HepG2 (cell line): ENCODE data around the gene PTCD3. TPM values are rescaled to one million over a fixed set of nuclear protein-coding genes. Genes with fewer than 3 reads are reported as not detected.

Experiments
- AGO2 ChIP-seq: fragments of 200-400 bp; formaldehyde crosslinking; optimal IDR thresholded peaks from 2 replicates; pipeline ENCODE3; 2017; ENCODE audit warnings: mild to moderate bottlenecking, low read depth, low read length, moderate library complexity
- CHD2 ChIP-seq: IDR thresholded peaks from 2 replicates; pipeline ENCODE4 v1.6.1; 2011; ENCODE audit warnings: low read depth, low read length, improper control_type of control experiment
- ETV5 ChIP-seq: IDR thresholded peaks from 2 replicates; pipeline ENCODE4 v1.6.1; 2018; ENCODE audit warnings: missing biosample characterization, missing genetic modification reagents, inconsistent platforms, borderline replicate concordance
- GATA4 ChIP-seq: sonication (generic); IDR thresholded peaks from 2 replicates; pipeline ENCODE4 v1.6.1; 2016; ENCODE audit warnings: antibody characterized with exemption, low read depth, borderline replicate concordance
- GPN1 ChIP-seq: sonication (generic); formaldehyde crosslinking; IDR thresholded peaks from 2 replicates; pipeline ENCODE4 v1.5.1; 2020; ENCODE audit warnings: missing genetic modification reagents, borderline replicate concordance
- HBP1 ChIP-seq: IDR thresholded peaks from 2 replicates; pipeline ENCODE4 v1.6.1; 2016; ENCODE audit warnings: low read depth, control low read depth
- HCFC1 ChIP-seq: fragments of 150-350 bp; IDR thresholded peaks from 2 replicates; pipeline ENCODE4 v1.6.1; 2014; ENCODE audit warnings: low read depth, low read length
- MXI1 ChIP-seq: IDR thresholded peaks from 3 replicates; pipeline ENCODE4 v1.6.1; 2012; ENCODE audit warnings: low read depth, low read length, inconsistent platforms, borderline replicate concordance
- MYC ChIP-seq: sonication (generic); formaldehyde crosslinking; IDR thresholded peaks from 2 replicates; pipeline ENCODE4 v1.9.0; 2021; ENCODE audit warnings: missing genetic modification reagents, borderline replicate concordance
- NCOA2 ChIP-seq: sonication (generic); formaldehyde crosslinking; IDR thresholded peaks from 2 replicates; pipeline ENCODE4 v1.8.0; 2022; ENCODE audit warnings: inconsistent platforms
- POLR2G ChIP-seq: fragments of 200-400 bp; formaldehyde crosslinking; IDR thresholded peaks from 2 replicates; pipeline ENCODE4 v1.6.1; 2018; ENCODE audit warnings: mild to moderate bottlenecking, low read depth, low read length, moderate library complexity
- SOX13 ChIP-seq, 3 experiments: fragments of 450-650 bp in 1 of 3; sonication (generic) in 1 of 3; formaldehyde crosslinking in 1 of 3; IDR thresholded peaks in 2 of 3; conservative IDR thresholded peaks in 1 of 3; 2 replicates each; pipeline versions ENCODE4 v1.5.0 to v1.6.1; 2016 to 2020; ENCODE audit warnings: antibody characterized with exemption in 1 of 3, mild to moderate bottlenecking in 1 of 3, missing compliant biosample characterization in 1 of 3, missing genetic modification reagents in 1 of 3, moderate library complexity in 1 of 3
- TBX2 ChIP-seq: sonication (generic); formaldehyde crosslinking; IDR thresholded peaks from 2 replicates; pipeline ENCODE4 v1.5.0; 2020; ENCODE audit warnings: missing genetic modification reagents, mild to moderate bottlenecking, borderline replicate concordance
- ZNF280D ChIP-seq: sonication (generic); formaldehyde crosslinking; IDR thresholded peaks from 2 replicates; pipeline ENCODE4 v1.5.1; 2020; ENCODE audit warnings: mild to moderate bottlenecking, missing genetic modification reagents
- ZNF713 ChIP-seq: sonication (generic); formaldehyde crosslinking; IDR thresholded peaks from 2 replicates; pipeline ENCODE4 v1.4.0; 2020; ENCODE audit warnings: mild to moderate bottlenecking, missing genetic modification reagents
- polyA plus RNA-seq, 8 experiments: library from polyadenylated mRNA; depleted of rRNA in 3 of 8; stranded (reverse) in 7 of 8; unstranded in 1 of 8; fragments of >200 nt; fragmentation: Illumina TruSeq in 4 of 8; extraction: Trizol in 4 of 8; gene quantifications; 2 replicates each; pipeline versions ENCODE4 v1.2.1 to v1.2.3, GENCODE V29; 2011 to 2016; ENCODE audit warnings: low read depth in 4 of 8, missing spikeins in 1 of 8, mixed read lengths in 1 of 8; ENCODE audit not compliant: insufficient read depth in 1 of 8
- total RNA-seq, 5 experiments: library from RNA; depleted of rRNA; stranded (reverse); fragments of >200 nt; fragmentation: Illumina TruSeq; extraction: Trizol; gene quantifications; 2 replicates each; pipeline ENCODE4 v1.2.3, GENCODE V29; 2016; ENCODE audit warnings: low read depth in 1 of 5
- TF ChIP-seq, protein P1 (sequence below): sonication (generic); formaldehyde crosslinking; IDR thresholded peaks from 2 replicates; pipeline ENCODE4 v1.4.0; 2020; ENCODE audit warnings: mild to moderate bottlenecking, missing genetic modification reagents
- TF ChIP-seq, protein P2 (sequence below): sonication (generic); formaldehyde crosslinking; IDR thresholded peaks from 2 replicates; pipeline ENCODE4 v1.4.0; 2020; ENCODE audit warnings: missing genetic modification reagents
- TF ChIP-seq, protein P3 (sequence below): sonication (generic); formaldehyde crosslinking; IDR thresholded peaks from 2 replicates; pipeline ENCODE4 v1.5.0; 2020; ENCODE audit warnings: mild to moderate bottlenecking, missing genetic modification reagents, borderline replicate concordance

PTCD3 gene
- total and polyA plus RNA-seq, 2 of the 13 experiments (the other 11 are each of a cell fraction or from before 2014, with no cell fraction given) = 124 to 309 TPM

DNA sequence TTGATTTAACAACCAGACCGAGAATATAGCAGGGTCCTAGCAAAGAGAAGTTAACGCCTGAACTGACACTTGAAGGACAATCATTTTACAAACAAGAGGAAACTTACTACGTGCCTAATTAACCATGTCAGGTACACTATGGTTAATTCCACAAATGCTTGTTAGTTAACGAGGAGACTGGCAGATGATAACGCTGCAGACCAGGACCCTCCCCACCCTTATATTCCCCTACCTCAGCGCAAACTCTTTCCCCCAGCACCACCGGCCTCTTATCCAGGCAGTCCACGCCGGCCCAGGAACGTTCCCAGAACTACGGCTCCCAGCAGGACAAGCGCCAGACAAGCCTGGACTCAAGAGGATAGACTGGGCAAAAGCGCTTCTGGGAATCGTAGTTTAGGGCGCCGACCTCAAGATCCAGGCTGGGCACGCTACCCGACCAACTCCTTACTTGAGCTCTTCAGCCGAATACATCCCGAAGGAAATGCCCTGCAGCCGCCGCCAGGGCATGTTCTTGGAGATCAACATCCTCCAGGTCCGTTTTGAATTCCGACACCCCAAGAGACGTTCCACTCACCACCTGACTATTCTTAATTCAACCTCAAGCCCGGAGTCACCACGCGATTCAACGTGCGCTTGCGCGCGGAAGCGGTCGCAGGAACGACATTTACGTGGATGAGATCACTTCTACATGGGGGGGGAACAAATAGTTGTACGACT is 625 bp upstream of the PTCD3 start, which contains the start of gene POLR1A (continued):
- TF ChIP-seq, protein P1, sequence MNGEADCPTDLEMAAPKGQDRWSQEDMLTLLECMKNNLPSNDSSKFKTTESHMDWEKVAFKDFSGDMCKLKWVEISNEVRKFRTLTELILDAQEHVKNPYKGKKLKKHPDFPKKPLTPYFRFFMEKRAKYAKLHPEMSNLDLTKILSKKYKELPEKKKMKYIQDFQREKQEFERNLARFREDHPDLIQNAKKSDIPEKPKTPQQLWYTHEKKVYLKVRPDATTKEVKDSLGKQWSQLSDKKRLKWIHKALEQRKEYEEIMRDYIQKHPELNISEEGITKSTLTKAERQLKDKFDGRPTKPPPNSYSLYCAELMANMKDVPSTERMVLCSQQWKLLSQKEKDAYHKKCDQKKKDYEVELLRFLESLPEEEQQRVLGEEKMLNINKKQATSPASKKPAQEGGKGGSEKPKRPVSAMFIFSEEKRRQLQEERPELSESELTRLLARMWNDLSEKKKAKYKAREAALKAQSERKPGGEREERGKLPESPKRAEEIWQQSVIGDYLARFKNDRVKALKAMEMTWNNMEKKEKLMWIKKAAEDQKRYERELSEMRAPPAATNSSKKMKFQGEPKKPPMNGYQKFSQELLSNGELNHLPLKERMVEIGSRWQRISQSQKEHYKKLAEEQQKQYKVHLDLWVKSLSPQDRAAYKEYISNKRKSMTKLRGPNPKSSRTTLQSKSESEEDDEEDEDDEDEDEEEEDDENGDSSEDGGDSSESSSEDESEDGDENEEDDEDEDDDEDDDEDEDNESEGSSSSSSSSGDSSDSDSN (CRISPR knock-in tag) = no peak
- no peak for TF ChIP-seq TBX2 (CRISPR knock-in tag)
- no peak for TF ChIP-seq ZNF713 (CRISPR knock-in tag)
- TF ChIP-seq GPN1 (CRISPR knock-in tag) = no peak
- no peak; the same call in 1 of the 2 replicates for TF ChIP-seq ETV5 (CRISPR knock-in tag)
- TF ChIP-seq AGO2 = no peak
- no peak for TF ChIP-seq CHD2
- TF ChIP-seq POLR2G = peak; percentile 78
- peak; percentile 39; the same call in 1 of the 2 replicates for TF ChIP-seq ZNF280D (CRISPR knock-in tag)
- peak; percentile 85 for TF ChIP-seq MYC
- TF ChIP-seq SOX13 (IDR thresholded peaks at IDR 0.05) = no peak
- TF ChIP-seq SOX13 (CRISPR knock-in tag; conservative IDR thresholded peaks at IDR 0.05 in 1 of 2, IDR thresholded peaks at IDR 0.05 in 1 of 2) = no peak
- TF ChIP-seq, protein P2, sequence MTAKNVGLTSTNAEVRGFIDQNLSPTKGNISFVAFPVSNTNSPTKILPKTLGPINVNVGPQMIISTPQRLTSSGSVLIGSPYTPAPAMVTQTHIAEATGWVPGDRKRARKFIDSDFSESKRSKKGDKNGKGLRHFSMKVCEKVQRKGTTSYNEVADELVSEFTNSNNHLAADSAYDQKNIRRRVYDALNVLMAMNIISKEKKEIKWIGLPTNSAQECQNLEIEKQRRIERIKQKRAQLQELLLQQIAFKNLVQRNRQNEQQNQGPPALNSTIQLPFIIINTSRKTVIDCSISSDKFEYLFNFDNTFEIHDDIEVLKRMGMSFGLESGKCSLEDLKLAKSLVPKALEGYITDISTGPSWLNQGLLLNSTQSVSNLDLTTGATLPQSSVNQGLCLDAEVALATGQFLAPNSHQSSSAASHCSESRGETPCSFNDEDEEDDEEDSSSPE (CRISPR knock-in tag) = 0 out of 2 replicates have a peak, but pooled peaks have one; percentile 11
- no peak for TF ChIP-seq NCOA2 (CRISPR knock-in tag)
- peak; percentile 90; the same call in 1 of the 3 replicates for TF ChIP-seq MXI1
- TF ChIP-seq, protein P3, sequence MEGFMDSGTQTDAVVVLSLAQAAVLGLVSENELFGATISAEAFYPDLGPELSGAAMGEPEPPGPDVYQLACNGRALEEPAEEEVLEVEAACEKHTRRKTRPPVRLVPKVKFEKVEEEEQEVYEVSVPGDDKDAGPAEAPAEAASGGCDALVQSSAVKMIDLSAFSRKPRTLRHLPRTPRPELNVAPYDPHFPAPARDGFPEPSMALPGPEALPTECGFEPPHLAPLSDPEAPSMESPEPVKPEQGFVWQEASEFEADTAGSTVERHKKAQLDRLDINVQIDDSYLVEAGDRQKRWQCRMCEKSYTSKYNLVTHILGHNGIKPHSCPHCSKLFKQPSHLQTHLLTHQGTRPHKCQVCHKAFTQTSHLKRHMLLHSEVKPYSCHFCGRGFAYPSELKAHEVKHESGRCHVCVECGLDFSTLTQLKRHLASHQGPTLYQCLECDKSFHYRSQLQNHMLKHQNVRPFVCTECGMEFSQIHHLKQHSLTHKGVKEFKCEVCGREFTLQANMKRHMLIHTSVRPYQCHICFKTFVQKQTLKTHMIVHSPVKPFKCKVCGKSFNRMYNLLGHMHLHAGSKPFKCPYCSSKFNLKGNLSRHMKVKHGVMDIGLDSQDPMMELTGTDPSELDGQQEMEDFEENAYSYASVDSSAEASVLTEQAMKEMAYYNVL (CRISPR knock-in tag) = no peak
- TF ChIP-seq HBP1 (CRISPR knock-in tag) = no peak
- no peak for TF ChIP-seq GATA4
- peak; percentile 98 for TF ChIP-seq HCFC1
